ENCODE measurements around the gene SNAP29. TPM values are rescaled to one million over a fixed set of nuclear protein-coding genes. Genes with fewer than 3 reads are reported as not detected.
"Not testable (repeated sequence)": the region's sequence is repeated elsewhere in the genome, so short reads cannot be mapped to it uniquely, and the experiment has no call there.

SNAP29 gene
- total and polyA plus RNA-seq, 3 donors from 2014 or later = 41.8 to 127 (median 47.7) TPM

- H3K27ac ChIP-seq = no peak overlapping the region
- TF ChIP-seq CTCF (IDR thresholded peaks at IDR 0.05) (no peak), POLR2A (IDR thresholded peaks at IDR 0.05) (no peak)
- H3K36me3 ChIP-seq (ENCODE audit: low read depth, missing control alignments) = no peaks in the 10 kb centered on the region
- intact Hi-C loops (cut with DNase I; ENCODE audit: low total_unique reads) = no loop called here
- H3K27me3 ChIP-seq = no peaks in the 10 kb centered on the region
- no peaks in the 10 kb centered on the region for H3K9me3 ChIP-seq
- H3K4me3 ChIP-seq = no peak overlapping the region
- no peaks in the 10 kb centered on the region for H3K4me1 ChIP-seq
- DNase-seq = no peak
- 95 to 97% methylated on average over 6 of the region's 6 CpGs for WGBS, 2 donors
These were observed 42.2 kb upstream of the SNAP29 start for GRCh38 chr22:20816559-20816958.

GRCh38 chr22:20818471-20818870, 40.3 kb upstream of the SNAP29 start:
- Histone ChIP-seq H3K9me3 (no peaks in the 10 kb centered on the region), H3K27me3 (no peaks in the 10 kb centered on the region), H3K4me3 (no peak overlapping the region), H3K27ac (no peak overlapping the region), H3K36me3 (ENCODE audit: low read depth, missing control alignments) (no peaks in the 10 kb centered on the region), H3K4me1 (no peaks in the 10 kb centered on the region)
- 80 to 98% methylated on average over 3 of the region's 3 CpGs for WGBS, 2 donors
- intact Hi-C loops (cut with DNase I; ENCODE audit: low total_unique reads) = no loop called here
- TF ChIP-seq CTCF (IDR thresholded peaks at IDR 0.05) (no peak), POLR2A (IDR thresholded peaks at IDR 0.05) (no peak)
- DNase-seq = no peak

GRCh38 chr22:20819471-20819870, 39.3 kb upstream of the SNAP29 start:
- Histone ChIP-seq H3K4me3 (no peak overlapping the region), H3K4me1 (no peaks in the 10 kb centered on the region), H3K36me3 (ENCODE audit: low read depth, missing control alignments) (no peaks in the 10 kb centered on the region), H3K27me3 (no peaks in the 10 kb centered on the region), H3K27ac (no peak overlapping the region), H3K9me3 (no peaks in the 10 kb centered on the region)
- 91 to 92% methylated on average over 9 of the region's 9 CpGs for WGBS, 2 donors
- DNase-seq = no peak
- intact Hi-C loops (cut with DNase I; ENCODE audit: low total_unique reads) = no loop called here
- no peak for TF ChIP-seq POLR2A (IDR thresholded peaks at IDR 0.05)
- no peak for TF ChIP-seq CTCF (IDR thresholded peaks at IDR 0.05)

GRCh38 chr22:20821717-20822239, 37.0 kb upstream of the SNAP29 start:
- H3K9me3 ChIP-seq; H3K27ac ChIP-seq; H3K4me3 ChIP-seq; H3K4me1 ChIP-seq; H3K36me3 ChIP-seq (ENCODE audit: low read depth, missing control alignments); H3K27me3 ChIP-seq; intact Hi-C loops (cut with DNase I; ENCODE audit: low total_unique reads); DNase-seq: not testable (repeated sequence)
- 90 to 95% methylated on average over 8 of the region's 8 CpGs for WGBS, 2 donors

GRCh38 chr22:20822240-20822639, 36.6 kb upstream of the SNAP29 start:
- no peaks in the 10 kb centered on the region for H3K9me3 ChIP-seq
- H3K27me3 ChIP-seq = no peaks in the 10 kb centered on the region
- H3K27ac ChIP-seq = no peak overlapping the region
- no peak overlapping the region for H3K4me3 ChIP-seq
- no peak for TF ChIP-seq POLR2A (IDR thresholded peaks at IDR 0.05)
- no peak for TF ChIP-seq CTCF (IDR thresholded peaks at IDR 0.05)
- no peaks in the 10 kb centered on the region for H3K36me3 ChIP-seq (ENCODE audit: low read depth, missing control alignments)
- no peaks in the 10 kb centered on the region for H3K4me1 ChIP-seq
- WGBS, 2 donors = 94 to 96% methylated on average over 5 of the region's 5 CpGs
- no peak for DNase-seq
- intact Hi-C loops (cut with DNase I; ENCODE audit: low total_unique reads) = no loop called here

Data from testis (tissue), 3 donors.